Measurements from ENCODE around the gene DUSP15. TPM values are rescaled to one million over a fixed set of nuclear protein-coding genes. Genes with fewer than 3 reads are reported as not detected.

The DUSP15 gene
- total RNA-seq, 1 experiment from 2014 or later = not detected

DNA sequence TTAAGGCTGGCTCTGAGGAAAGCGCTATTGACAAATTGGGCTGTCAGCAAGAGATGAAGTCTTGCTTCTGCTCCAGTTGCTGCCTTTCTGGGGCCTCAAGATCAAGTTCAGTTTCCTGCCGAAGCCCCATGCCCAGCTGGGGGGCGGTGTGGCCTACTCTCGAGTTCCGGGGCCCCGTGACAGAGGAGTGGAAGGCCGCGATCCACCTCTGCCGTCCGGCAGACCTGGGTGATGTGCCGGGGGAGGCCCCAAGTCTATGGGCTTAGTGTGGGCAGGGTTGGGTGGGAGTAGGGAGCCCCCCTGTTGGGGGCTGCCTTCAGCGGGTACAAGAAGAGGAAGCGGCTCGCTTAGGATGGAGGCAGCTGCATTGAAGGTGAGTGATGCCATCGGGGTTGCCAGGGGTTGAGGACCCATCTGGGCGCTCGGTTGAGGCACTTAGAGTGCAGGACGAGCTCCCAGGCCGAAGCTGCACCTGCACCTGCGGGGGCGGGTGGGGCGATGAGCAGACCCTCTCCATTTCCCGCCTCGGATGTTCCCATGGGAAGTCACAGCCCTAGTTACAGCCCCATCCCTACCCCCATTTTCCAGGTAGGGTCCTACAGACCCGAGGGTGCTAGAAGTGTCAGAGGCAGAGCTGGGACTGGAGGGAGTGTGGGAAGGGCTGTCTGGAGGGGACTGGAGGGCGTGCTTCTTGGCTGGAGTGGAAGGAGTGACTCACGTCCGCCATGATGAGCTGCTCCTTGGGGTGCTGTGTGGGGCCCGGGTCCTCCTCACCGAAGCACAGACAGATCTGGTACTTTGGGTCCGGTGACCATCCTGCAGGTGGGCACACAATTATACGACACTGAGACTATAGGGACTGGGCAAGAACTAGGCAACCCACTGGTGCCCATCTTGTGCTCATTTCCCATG is 22.0 kb downstream of the DUSP15 start:
- Histone ChIP-seq H3K4me2 (ENCODE audit: low read length) (no peak overlapping the region), H3K79me2 (ENCODE audit: insufficient read depth, low read length) (no peaks in the 10 kb centered on the region), H3K9ac (ENCODE audit: low read length) (no peak overlapping the region), H3K36me3 (ENCODE audit: control insufficient read depth in 1 of 2, insufficient read depth in 2 of 2, low read length in 2 of 2) (no peaks in the 10 kb centered on the region), H2AFZ (ENCODE audit: low read depth, low read length, poor library complexity, severe bottlenecking) (no peak overlapping the region), H3K9me3 (ENCODE audit: control insufficient read depth in 1 of 2, insufficient read depth in 1 of 2, low read depth in 1 of 2, low read length in 2 of 2) (no peaks in the 10 kb centered on the region), H4K20me1 (ENCODE audit: insufficient read depth) (no peaks in the 10 kb centered on the region), H3K27me3 (ENCODE audit: insufficient read depth, low read length) (no peaks in the 10 kb centered on the region), H3K27ac (ENCODE audit: low read depth, low read length) (no peak overlapping the region), H3K4me1 (ENCODE audit: control insufficient read depth in 1 of 2, insufficient read depth in 2 of 2, low read length in 2 of 2) (no peaks in the 10 kb centered on the region), H3K9me2 (ENCODE audit: insufficient read depth) (no peaks in the 10 kb centered on the region), H3K4me3 (replicated peaks in 1 of 2; ENCODE audit: low read depth in 1 of 2, low read length in 2 of 2) (no peak overlapping the region)
- intact Hi-C loops (cut with micrococcal nuclease) = no loop called here
- no peak for ATAC-seq
- no peak for DNase-seq (ENCODE audit: low read depth, low spot score)
- POLR2A ChIA-PET = no interaction called here
- BruUV-seq (replicated peaks) = no TSS peak
- CTCF ChIA-PET = interaction anchor here (0.6 to 2.9 kb wide), 4 partner anchors 11 to 495 kb away, joined by 3 to 20 read pairs (median 4); no protein-coding TSS in a partner anchor
- no peak for TF ChIP-seq SRF (IDR thresholded peaks at IDR 0.05; ENCODE audit: low read depth)
- RAD21 ChIA-PET (ENCODE audit: low non-redundant PET in 1 of 2, low total read pairs in 2 of 2, uncharacterized antibody in 2 of 2, unreplicated experiment in 2 of 2) = no interaction called here

DNA sequence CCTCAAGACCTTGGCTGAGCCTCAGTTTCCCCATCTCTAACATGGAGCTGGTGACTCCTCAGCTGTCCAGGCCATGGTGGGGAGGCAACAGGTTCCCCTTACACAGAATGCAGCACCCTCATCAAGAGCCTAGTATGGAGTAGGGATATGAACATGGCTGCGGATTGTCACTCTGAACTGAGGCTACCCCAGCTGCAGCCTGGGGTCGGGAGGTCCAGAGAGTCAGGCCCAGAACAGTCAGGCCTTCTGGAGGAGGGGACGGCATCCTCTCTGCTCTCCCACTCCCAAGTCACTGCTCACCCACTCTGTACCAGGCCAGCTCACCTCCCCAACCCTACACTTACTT is 23.6 kb downstream of the DUSP15 start:
- Histone ChIP-seq H3K4me2 (ENCODE audit: low read length) (no peak overlapping the region), H3K27ac (ENCODE audit: low read depth, low read length) (no peak overlapping the region), H3K4me3 (replicated peaks in 1 of 2; ENCODE audit: low read depth in 1 of 2, low read length in 2 of 2) (no peak overlapping the region), H2AFZ (ENCODE audit: low read depth, low read length, poor library complexity, severe bottlenecking) (no peak overlapping the region), H3K9ac (ENCODE audit: low read length) (no peak overlapping the region), H3K36me3 (ENCODE audit: control insufficient read depth in 1 of 2, insufficient read depth in 2 of 2, low read length in 2 of 2) (no peaks in the 10 kb centered on the region), H3K9me3 (ENCODE audit: control insufficient read depth in 1 of 2, insufficient read depth in 1 of 2, low read depth in 1 of 2, low read length in 2 of 2) (no peaks in the 10 kb centered on the region), H3K4me1 (ENCODE audit: control insufficient read depth in 1 of 2, insufficient read depth in 2 of 2, low read length in 2 of 2) (peaks cover 10 to 15% of the 10 kb centered on the region in 2 experiments), H4K20me1 (ENCODE audit: insufficient read depth) (no peaks in the 10 kb centered on the region), H3K27me3 (ENCODE audit: insufficient read depth, low read length) (no peaks in the 10 kb centered on the region), H3K79me2 (ENCODE audit: insufficient read depth, low read length) (no peaks in the 10 kb centered on the region), H3K9me2 (ENCODE audit: insufficient read depth) (no peaks in the 10 kb centered on the region)
- ChIA-PET CTCF (interaction anchor here (0.8 to 2.9 kb wide), 16 partner anchors 8 to 244 kb away, joined by 3 to 20 read pairs (median 4); partner anchors contain the start of gene PDRG1), RAD21 (ENCODE audit: low non-redundant PET in 1 of 2, low total read pairs in 2 of 2, uncharacterized antibody in 2 of 2, unreplicated experiment in 2 of 2) (interaction anchor here (0.5 to 1.2 kb wide), 4 partner anchors 24 to 291 kb away, joined by 3 to 6 read pairs (median 4); no protein-coding TSS in a partner anchor), POLR2A (interaction anchor here (0.9 kb wide), 1 partner anchor 105 kb away, joined by 3 read pairs; the partner anchor contains the start of gene PDRG1)
- TF ChIP-seq, protein P1, sequence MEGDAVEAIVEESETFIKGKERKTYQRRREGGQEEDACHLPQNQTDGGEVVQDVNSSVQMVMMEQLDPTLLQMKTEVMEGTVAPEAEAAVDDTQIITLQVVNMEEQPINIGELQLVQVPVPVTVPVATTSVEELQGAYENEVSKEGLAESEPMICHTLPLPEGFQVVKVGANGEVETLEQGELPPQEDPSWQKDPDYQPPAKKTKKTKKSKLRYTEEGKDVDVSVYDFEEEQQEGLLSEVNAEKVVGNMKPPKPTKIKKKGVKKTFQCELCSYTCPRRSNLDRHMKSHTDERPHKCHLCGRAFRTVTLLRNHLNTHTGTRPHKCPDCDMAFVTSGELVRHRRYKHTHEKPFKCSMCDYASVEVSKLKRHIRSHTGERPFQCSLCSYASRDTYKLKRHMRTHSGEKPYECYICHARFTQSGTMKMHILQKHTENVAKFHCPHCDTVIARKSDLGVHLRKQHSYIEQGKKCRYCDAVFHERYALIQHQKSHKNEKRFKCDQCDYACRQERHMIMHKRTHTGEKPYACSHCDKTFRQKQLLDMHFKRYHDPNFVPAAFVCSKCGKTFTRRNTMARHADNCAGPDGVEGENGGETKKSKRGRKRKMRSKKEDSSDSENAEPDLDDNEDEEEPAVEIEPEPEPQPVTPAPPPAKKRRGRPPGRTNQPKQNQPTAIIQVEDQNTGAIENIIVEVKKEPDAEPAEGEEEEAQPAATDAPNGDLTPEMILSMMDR (IDR thresholded peaks at IDR 0.05 in 2 of 3, conservative IDR thresholded peaks at IDR 0.05 in 1 of 3; ENCODE audit: borderline replicate concordance in 1 of 3, insufficient read depth in 1 of 3, low read depth in 2 of 3, low read length in 2 of 3) = peak in 1 of 3 experiments; percentile 16; a peak in 1 of 6 replicates
- TF ChIP-seq CEBPB (IDR thresholded peaks at IDR 0.05; ENCODE audit: low read depth) = no peak
- DNase-seq (ENCODE audit: low read depth, low spot score) (no peak), ATAC-seq (no peak; the same call in 1 of the 2 replicates)
- intact Hi-C loops (cut with micrococcal nuclease) = loop anchor here (1.0 kb wide), 1 partner anchor 23 kb away; no protein-coding TSS in a partner anchor
- BruUV-seq (replicated peaks) = no TSS peak
